HEK293T (cell line): ENCODE data around the gene SLCO3A1.

Experiments
- ARNT ChIP-seq: fragments of 450-650 bp; IDR thresholded peaks from 2 replicates; pipeline ENCODE4 v1.6.1; 2017; ENCODE audit warnings: mild to moderate bottlenecking
- BHLHE40 ChIP-seq: fragments of 450-650 bp; IDR thresholded peaks from 2 replicates; pipeline ENCODE4 v1.6.1; 2016; ENCODE audit warnings: mild to moderate bottlenecking, moderate library complexity, borderline replicate concordance
- ELF4 ChIP-seq: fragments of 450-650 bp; IDR thresholded peaks from 2 replicates; pipeline ENCODE4 v1.6.1; 2017; ENCODE audit warnings: antibody characterized with exemption
- FOXA1 ChIP-seq: fragments of 450-650 bp; IDR thresholded peaks from 2 replicates; pipeline ENCODE4 v1.6.1; 2016; ENCODE audit warnings: mild to moderate bottlenecking
- FOXK2 ChIP-seq: fragments of 450-650 bp; IDR thresholded peaks from 2 replicates; pipeline ENCODE4 v1.6.1; 2016; ENCODE audit warnings: mild to moderate bottlenecking
- FOXM1 ChIP-seq: fragments of 450-650 bp; IDR thresholded peaks from 2 replicates; pipeline ENCODE4 v1.6.1; 2017; ENCODE audit warnings: mild to moderate bottlenecking, borderline replicate concordance
- HDGF ChIP-seq: fragments of 450-650 bp; IDR thresholded peaks from 2 replicates; pipeline ENCODE4 v1.6.1; 2017; ENCODE audit warnings: antibody characterized with exemption, borderline replicate concordance
- L3MBTL2 ChIP-seq: fragments of 450-650 bp; conservative IDR thresholded peaks from 2 replicates; pipeline ENCODE4 v1.6.1; 2016; ENCODE audit warnings: mild to moderate bottlenecking
- LEF1 ChIP-seq: fragments of 450-650 bp; IDR thresholded peaks from 2 replicates; pipeline ENCODE4 v1.6.1; 2017; ENCODE audit warnings: mild to moderate bottlenecking, borderline replicate concordance
- NFRKB ChIP-seq: fragments of 450-650 bp; IDR thresholded peaks from 2 replicates; pipeline ENCODE4 v1.6.1; 2016; ENCODE audit warnings: mild to moderate bottlenecking, moderate library complexity
- SP1 ChIP-seq: fragments of 450-650 bp; IDR thresholded peaks from 2 replicates; pipeline ENCODE4 v1.6.1; 2017
- SUZ12 ChIP-seq: fragments of 450-650 bp; IDR thresholded peaks from 2 replicates; pipeline ENCODE4 v1.6.1; 2016; ENCODE audit warnings: mild to moderate bottlenecking
- TARDBP ChIP-seq: fragments of 450-650 bp; IDR thresholded peaks from 2 replicates; pipeline ENCODE4 v1.6.1; 2016

DNA sequence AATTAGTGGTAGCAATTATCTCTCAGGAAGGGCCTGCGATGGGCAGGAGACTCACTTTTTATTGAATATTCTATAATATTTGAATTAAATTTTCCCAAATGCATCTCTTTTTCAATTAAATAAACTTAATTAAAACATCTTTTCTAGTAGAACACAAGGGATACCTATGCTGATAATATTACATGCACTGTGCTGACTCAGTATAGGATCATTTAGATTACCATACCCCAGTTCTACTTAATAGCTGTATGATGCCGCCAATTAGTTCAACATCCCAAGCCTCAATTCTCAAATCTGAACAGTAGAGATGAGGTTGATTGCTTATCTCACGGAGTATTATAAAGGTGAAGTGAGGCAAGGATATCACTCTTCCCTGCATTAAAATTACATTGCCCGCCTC lies 149.2 kb downstream of the SLCO3A1 start:
- no peak for TF ChIP-seq SUZ12
- TF ChIP-seq NFRKB = no peak
- no peak for TF ChIP-seq BHLHE40
- no peak for TF ChIP-seq FOXK2
- TF ChIP-seq FOXA1 = no peak
- TF ChIP-seq TARDBP = no peak
- TF ChIP-seq ARNT = no peak
- no peak for TF ChIP-seq HDGF
- no peak for TF ChIP-seq L3MBTL2
- no peak for TF ChIP-seq FOXM1
- TF ChIP-seq LEF1 = no peak
- no peak for TF ChIP-seq ELF4
- no peak for TF ChIP-seq SP1
